ENCODE results near the gene CCDC85A. TPM values are rescaled to one million over a fixed set of nuclear protein-coding genes. Genes with fewer than 3 reads are reported as not detected.

Gene CCDC85A
- total and polyA plus RNA-seq, 2 experiments from 2014 or later = 1.6 to 4.2 TPM

GRCh38 chr2:56244911-56245530 is 61.2 kb downstream of the CCDC85A start:
- H3K27ac ChIP-seq = no peak overlapping the region
- no peaks in the 10 kb centered on the region for H3K9me2 ChIP-seq (ENCODE audit: insufficient read depth)
- no peak overlapping the region for H3K4me3 ChIP-seq
- H2AFZ ChIP-seq = no peak overlapping the region
- no peak overlapping the region for H3K4me2 ChIP-seq (ENCODE audit: unreplicated experiment)
- H3K9ac ChIP-seq = no peak overlapping the region
- 36 to 40% methylated on average over 1 of the region's 1 CpG for WGBS, 2 experiments (ENCODE audit: low coverage in 1 of 2, low lambda C conversion rate in 2 of 2, missing lambda C conversion rate in 2 of 2)
- no peaks in the 10 kb centered on the region for H3K27me3 ChIP-seq (replicated peaks; ENCODE audit: insufficient read depth)
- TF ChIP-seq EZH2phosphoT487 (IDR thresholded peaks at IDR 0.05; ENCODE audit: insufficient read depth, low read depth) (no peak), EZH2 (IDR thresholded peaks at IDR 0.05; ENCODE audit: insufficient read depth, poor library complexity, severe bottlenecking) (no peak)
- H3F3A ChIP-seq (ENCODE audit: insufficient read depth) = no peaks in the 10 kb centered on the region
- no peaks in the 10 kb centered on the region for H3K36me3 ChIP-seq (ENCODE audit: low read depth)
- H4K20me1 ChIP-seq (ENCODE audit: insufficient read depth) = no peaks in the 10 kb centered on the region; the same call in 1 of the 2 replicates
- peak; percentile 30 for DNase-seq
- in situ Hi-C loops (cut with MboI) = no loop called here
- no peaks in the 10 kb centered on the region for H3K9me3 ChIP-seq (ENCODE audit: low read depth)
- no peaks in the 10 kb centered on the region for H3K79me2 ChIP-seq (ENCODE audit: insufficient read depth)
- no peaks in the 10 kb centered on the region; the same call in 1 of the 2 replicates for H3K4me1 ChIP-seq (ENCODE audit: insufficient read depth)

- in situ Hi-C loops (cut with MboI) = no loop called here
- Histone ChIP-seq H3F3A (ENCODE audit: insufficient read depth) (no peaks in the 10 kb centered on the region), H4K20me1 (ENCODE audit: insufficient read depth) (no peaks in the 10 kb centered on the region), H3K4me3 (no peak overlapping the region), H3K9ac (no peak overlapping the region), H2AFZ (no peak overlapping the region), H3K4me2 (ENCODE audit: unreplicated experiment) (no peak overlapping the region), H3K27me3 (replicated peaks; ENCODE audit: insufficient read depth) (no peaks in the 10 kb centered on the region), H3K4me1 (ENCODE audit: insufficient read depth) (no peaks in the 10 kb centered on the region; the same call in 1 of the 2 replicates), H3K79me2 (ENCODE audit: insufficient read depth) (no peaks in the 10 kb centered on the region), H3K9me3 (ENCODE audit: low read depth) (no peaks in the 10 kb centered on the region), H3K27ac (peak overlapping the region; percentile 24; the same call in 1 of the 2 replicates), H3K9me2 (ENCODE audit: insufficient read depth) (no peaks in the 10 kb centered on the region), H3K36me3 (ENCODE audit: low read depth) (no peaks in the 10 kb centered on the region)
- peak; percentile 71 for DNase-seq
- WGBS, 2 experiments (ENCODE audit: low coverage in 1 of 2, low lambda C conversion rate in 2 of 2, missing lambda C conversion rate in 2 of 2) = 43 to 46% methylated on average over 5 of the region's 5 CpGs
- no peak for TF ChIP-seq EZH2 (IDR thresholded peaks at IDR 0.05; ENCODE audit: insufficient read depth, poor library complexity, severe bottlenecking)
- no peak for TF ChIP-seq EZH2phosphoT487 (IDR thresholded peaks at IDR 0.05; ENCODE audit: insufficient read depth, low read depth)
These were observed 65.4 kb downstream of the CCDC85A start for GRCh38 chr2:56248965-56249742.

GRCh38 chr2:56250153-56250729 is 66.5 kb downstream of the CCDC85A start:
- H4K20me1 ChIP-seq (ENCODE audit: insufficient read depth) = no peaks in the 10 kb centered on the region
- no peaks in the 10 kb centered on the region; the same call in 1 of the 2 replicates for H3K4me1 ChIP-seq (ENCODE audit: insufficient read depth)
- H3K79me2 ChIP-seq (ENCODE audit: insufficient read depth) = no peaks in the 10 kb centered on the region
- no peak overlapping the region for H3K27ac ChIP-seq
- in situ Hi-C loops (cut with MboI) = no loop called here
- DNase-seq = no peak
- no peaks in the 10 kb centered on the region for H3K36me3 ChIP-seq (ENCODE audit: low read depth)
- H3K9ac ChIP-seq = no peak overlapping the region
- no peaks in the 10 kb centered on the region for H3F3A ChIP-seq (ENCODE audit: insufficient read depth)
- H3K9me3 ChIP-seq (ENCODE audit: low read depth) = no peaks in the 10 kb centered on the region
- no peaks in the 10 kb centered on the region for H3K27me3 ChIP-seq (replicated peaks; ENCODE audit: insufficient read depth)
- no peak overlapping the region for H3K4me2 ChIP-seq (ENCODE audit: unreplicated experiment)
- WGBS, 2 experiments (ENCODE audit: low coverage in 1 of 2, low lambda C conversion rate in 2 of 2, missing lambda C conversion rate in 2 of 2) = 62 to 66% methylated on average over 2 of the region's 2 CpGs
- no peak overlapping the region for H2AFZ ChIP-seq
- no peak for TF ChIP-seq EZH2 (IDR thresholded peaks at IDR 0.05; ENCODE audit: insufficient read depth, poor library complexity, severe bottlenecking)
- TF ChIP-seq EZH2phosphoT487 (IDR thresholded peaks at IDR 0.05; ENCODE audit: insufficient read depth, low read depth) = no peak
- H3K9me2 ChIP-seq (ENCODE audit: insufficient read depth) = no peaks in the 10 kb centered on the region; the same call in 1 of the 2 replicates
- no peak overlapping the region for H3K4me3 ChIP-seq

- WGBS, 2 experiments (ENCODE audit: low coverage in 1 of 2, low lambda C conversion rate in 2 of 2, missing lambda C conversion rate in 2 of 2) = 6 to 25% methylated on average over 1 of the region's 1 CpG
- Histone ChIP-seq H3K9me3 (ENCODE audit: low read depth) (no peaks in the 10 kb centered on the region), H3K79me2 (ENCODE audit: insufficient read depth) (no peaks in the 10 kb centered on the region), H3K9me2 (ENCODE audit: insufficient read depth) (no peaks in the 10 kb centered on the region), H3K9ac (no peak overlapping the region), H3F3A (ENCODE audit: insufficient read depth) (no peaks in the 10 kb centered on the region), H3K27ac (no peak overlapping the region), H3K4me3 (no peak overlapping the region), H3K36me3 (ENCODE audit: low read depth) (no peaks in the 10 kb centered on the region), H2AFZ (no peak overlapping the region), H3K4me1 (ENCODE audit: insufficient read depth) (no peaks in the 10 kb centered on the region), H3K27me3 (replicated peaks; ENCODE audit: insufficient read depth) (no peaks in the 10 kb centered on the region), H3K4me2 (ENCODE audit: unreplicated experiment) (no peak overlapping the region), H4K20me1 (ENCODE audit: insufficient read depth) (no peaks in the 10 kb centered on the region)
- DNase-seq = peak; percentile 28
- in situ Hi-C loops (cut with MboI) = no loop called here
- TF ChIP-seq EZH2phosphoT487 (IDR thresholded peaks at IDR 0.05; ENCODE audit: insufficient read depth, low read depth) (no peak), EZH2 (IDR thresholded peaks at IDR 0.05; ENCODE audit: insufficient read depth, poor library complexity, severe bottlenecking) (no peak)
These were observed 76.6 kb downstream of the CCDC85A start for GRCh38 chr2:56260415-56260814.
